ENCODE results near the gene PTH2R. TPM values are rescaled to one million over a fixed set of nuclear protein-coding genes. Genes with fewer than 3 reads are reported as not detected.
A peak's percentile ranks its signal among the peaks of the same experiment; 100 is the strongest.
"Not testable (repeated sequence)": the region's sequence is repeated elsewhere in the genome, so short reads cannot be mapped to it uniquely, and the experiment has no call there.

PTH2R gene
- total and polyA plus RNA-seq, 2 of the 13 experiments (the other 11 are each of a cell fraction or from before 2014, with no cell fraction given): 0.04 TPM; not detected in 1

GRCh38 chr2:208392300-208392699, 14.3 kb upstream of the PTH2R start (continued):
- TF ChIP-seq ZNF839 (CRISPR knock-in tag; IDR thresholded peaks at IDR 0.05; ENCODE audit: borderline replicate concordance) (no peak), SMC3 (IDR thresholded peaks at IDR 0.05; ENCODE audit: low read length) (0 out of 2 replicates have a peak, but pooled peaks have one; percentile 5), SAP130 (CRISPR knock-in tag; IDR thresholded peaks at IDR 0.05; ENCODE audit: low read depth) (no peak), EP300 (IDR thresholded peaks at IDR 0.05; ENCODE audit: low read depth in 2 of 2, low read length in 2 of 2) (no peak), EP300 (CRISPR knock-in tag; IDR thresholded peaks at IDR 0.05; ENCODE audit: borderline replicate concordance) (no peak), ZNF607 (CRISPR knock-in tag; IDR thresholded peaks at IDR 0.05; ENCODE audit: borderline replicate concordance) (no peak), ZFP62 (CRISPR knock-in tag; IDR thresholded peaks at IDR 0.05) (no peak), HNRNPLL (IDR thresholded peaks at IDR 0.05; ENCODE audit: low read depth, low read length, poor library complexity, severe bottlenecking) (no peak), RBM22 (optimal IDR thresholded peaks at IDR 0.05; ENCODE audit: low read length) (no peak), CTCF (CRISPR knock-in tag; IDR thresholded peaks at IDR 0.05) (peak; percentile 38; the same call in 1 of the 2 replicates), YEATS2 (CRISPR knock-in tag; IDR thresholded peaks at IDR 0.05; ENCODE audit: borderline replicate concordance) (no peak), ZNF12 (CRISPR knock-in tag; IDR thresholded peaks at IDR 0.05) (peak; percentile 71; the same call in 1 of the 2 replicates)

GRCh38 chr2:208396796-208397195, 9.8 kb upstream of the PTH2R start:
- H3K27ac ChIP-seq (ENCODE audit: extremely low read length, insufficient read depth, low read length); H3K4me2 ChIP-seq (ENCODE audit: low read depth, low read length); H3K9ac ChIP-seq (ENCODE audit: insufficient read depth, low read depth, low read length); H3K36me3 ChIP-seq (replicated peaks in 1 of 2; ENCODE audit: control insufficient read depth in 1 of 2, insufficient read depth in 2 of 2, low read length in 2 of 2); DNase-seq (ENCODE audit: low spot score); H3K4me1 ChIP-seq (ENCODE audit: insufficient read depth, low read length); H2AFZ ChIP-seq (ENCODE audit: low read length); FAIRE-seq; ATAC-seq; H4K20me1 ChIP-seq (ENCODE audit: insufficient read depth, low read length); BruUV-seq (replicated peaks); POLR2A ChIA-PET; H3K9me3 ChIP-seq (ENCODE audit: low read length); H3K4me3 ChIP-seq (replicated peaks in 1 of 3; ENCODE audit: insufficient read depth in 1 of 3, low read depth in 2 of 3, low read length in 3 of 3); intact Hi-C loops (cut with micrococcal nuclease; ENCODE audit: unreplicated experiment); CTCF ChIA-PET (ENCODE audit: low intra/inter-chr PET ratio, low total read pairs); H3K79me2 ChIP-seq (ENCODE audit: insufficient read depth, low read length): not testable (repeated sequence)
- in situ Hi-C loops (cut with HindIII; ENCODE audit: extremely low pct_ligation_motif_present, low pct_unique_long_range_greater_than_20kb): loop anchor here (25.0 kb wide), 1 partner anchor 1791 kb away; no protein-coding TSS in a partner anchor
- WGBS (ENCODE audit: low lambda C conversion rate): 20% methylated on average over 4 of the region's 4 CpGs
- H3K27me3 ChIP-seq (ENCODE audit: control insufficient read depth in 1 of 2, insufficient read depth in 2 of 2, low read length in 2 of 2): peaks cover 0 to 13% of the 10 kb centered on the region in 2 experiments; a peak in 1 of 5 replicates

Data from HepG2 (cell line).